Esophagus (tissue), 2 donors: ENCODE data around the gene MYMX. TPM values are rescaled to one million over a fixed set of nuclear protein-coding genes. Genes with fewer than 3 reads are reported as not detected.

Experiments used
- H3K27ac ChIP-seq, 2 donors: one replicate each; pipeline ENCODE4 v1.5.1; 2013; ENCODE audit warnings: low read depth in 2 of 2, mild to moderate bottlenecking in 2 of 2, inconsistent platforms in 1 of 2, low read length in 1 of 2, moderate library complexity in 1 of 2
- H3K27me3 ChIP-seq, 2 donors: one replicate each; pipeline ENCODE4 v1.6.1; 2013; ENCODE audit warnings: low read length in 2 of 2, control low read depth in 1 of 2, mild to moderate bottlenecking in 1 of 2; ENCODE audit not compliant: insufficient read depth in 2 of 2, control insufficient read depth in 1 of 2
- H3K36me3 ChIP-seq, 2 donors: one replicate each; pipeline ENCODE4 v1.6.1; 2013; ENCODE audit warnings: low read length in 1 of 2; ENCODE audit not compliant: control insufficient read depth in 2 of 2, insufficient read depth in 2 of 2
- H3K4me1 ChIP-seq, 2 donors: one replicate each; pipeline ENCODE4 v1.6.1; 2013; ENCODE audit warnings: low read length in 1 of 2; ENCODE audit not compliant: control insufficient read depth in 2 of 2, insufficient read depth in 2 of 2
- H3K4me3 ChIP-seq, 2 donors: one replicate each; pipeline ENCODE4 v1.5.1; 2013; ENCODE audit warnings: low read length in 2 of 2, mild to moderate bottlenecking in 2 of 2, low read depth in 1 of 2, moderate library complexity in 1 of 2
- H3K9me3 ChIP-seq, 2 donors: one replicate each; pipeline ENCODE4 v1.6.1; 2013; ENCODE audit warnings: mild to moderate bottlenecking in 2 of 2, low read depth in 1 of 2, low read length in 1 of 2, moderate library complexity in 1 of 2; ENCODE audit not compliant: control insufficient read depth in 2 of 2, insufficient read depth in 1 of 2
- WGBS, 2 donors: extraction: QIAGEN DNeasy Blood & Tissue Kit; methylation state at CpG; one replicate each; pipeline ENCODE4 v1.1.7; 2013; 5-methylcytosine and 5-hydroxymethylcytosine counted together
- polyA plus RNA-seq, 2 donors: library from polyadenylated mRNA; stranded (reverse); fragments of 200-250 nt; gene quantifications; one replicate each; pipeline ENCODE4 v1.2.3, GENCODE V29; 2013
- donor health status: healthy with polysubstance abuse.
- donor health status: Bipolar disorder and iron deficiency.

The MYMX gene
- polyA plus RNA-seq, 2 donors, result 0.05 TPM; not detected in 1

DNA sequence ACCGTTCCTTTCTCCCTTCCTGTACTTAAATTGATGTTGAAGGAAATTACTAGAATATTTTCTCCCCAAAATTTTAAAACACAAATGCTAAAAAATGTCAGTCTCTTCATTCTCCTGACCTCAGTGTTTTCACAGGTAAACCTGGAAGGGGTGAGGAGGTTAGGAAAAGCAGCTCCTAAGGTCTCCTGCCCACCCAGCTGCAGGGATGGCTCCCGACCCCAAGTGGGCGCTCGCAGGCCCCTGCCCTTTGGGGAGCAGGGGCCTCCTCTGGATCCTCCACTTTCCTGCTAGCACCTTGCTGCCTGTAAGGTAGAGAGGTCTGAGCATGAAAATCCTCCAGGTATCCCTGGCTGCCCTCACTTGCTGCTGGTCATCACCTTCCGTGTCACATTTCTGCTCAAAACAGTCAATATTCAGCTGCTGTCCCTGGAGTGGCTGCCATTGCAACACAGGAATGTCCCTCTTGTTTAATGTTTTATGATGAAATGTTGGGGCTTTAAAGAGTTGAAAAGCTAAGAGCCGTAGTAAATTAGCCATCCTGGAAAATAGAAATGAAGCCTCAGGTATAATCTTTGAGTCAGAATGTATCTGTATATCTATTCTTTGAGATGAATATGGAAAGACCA is 19.3 kb downstream of the MYMX start:
- no peak overlapping the region for H3K27ac ChIP-seq
- H3K36me3 ChIP-seq, result peaks cover 0 to 3% of the 10 kb centered on the region in 2 donors
- H3K4me1 ChIP-seq, result peaks cover 0 to 8% of the 10 kb centered on the region in 2 donors
- no peaks in the 10 kb centered on the region for H3K27me3 ChIP-seq
- H3K9me3 ChIP-seq, result no peaks in the 10 kb centered on the region
- no peak overlapping the region for H3K4me3 ChIP-seq
- WGBS, 2 donors, result 90% methylated on average over 6 of the region's 6 CpGs

DNA sequence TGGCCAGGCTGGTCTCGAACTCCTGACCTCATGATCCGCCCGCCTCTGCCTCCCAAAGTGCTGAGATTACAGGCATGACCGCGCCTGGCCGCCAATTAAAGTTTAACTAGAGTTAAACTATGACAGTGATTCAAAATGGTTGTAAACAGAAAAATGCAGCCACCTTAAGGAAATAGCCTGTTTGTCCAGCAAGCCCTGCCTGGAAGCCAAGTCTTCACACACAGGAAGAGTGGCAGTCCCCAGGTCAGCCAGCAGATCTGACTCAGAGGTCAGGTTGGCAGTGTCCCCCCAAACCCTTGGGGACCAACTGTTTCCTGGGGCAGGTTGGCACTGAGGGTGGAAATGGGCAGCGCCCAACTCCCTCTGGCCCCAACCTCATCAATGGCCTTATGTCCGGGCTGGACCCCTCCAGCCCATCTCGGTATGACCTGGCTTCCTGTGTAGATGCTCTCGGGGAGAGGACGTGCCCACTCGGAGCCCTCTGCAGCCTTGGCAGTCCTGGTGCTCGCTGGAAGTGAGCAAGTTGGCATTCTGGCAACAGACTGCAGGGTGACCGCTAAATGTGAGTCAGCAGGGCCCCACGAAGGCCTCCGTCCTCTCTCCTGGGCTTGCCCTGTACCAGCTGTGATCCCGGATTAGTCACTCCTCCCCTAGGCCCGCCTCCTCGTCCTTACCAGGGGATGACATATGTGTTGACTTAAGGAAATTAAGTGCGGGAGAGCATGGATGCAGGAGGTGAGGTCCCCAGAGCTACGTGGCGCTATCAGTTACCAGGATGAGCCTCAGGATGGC is 20.5 kb downstream of the MYMX start:
- 23 to 27% methylated on average over 22 of the region's 22 CpGs for WGBS, 2 donors
- Histone ChIP-seq H3K27ac (peak overlapping the region; percentile 63 to 96), H3K9me3 (no peaks in the 10 kb centered on the region), H3K4me1 (peaks cover 0 to 8% of the 10 kb centered on the region in 2 donors), H3K36me3 (no peaks in the 10 kb centered on the region), H3K4me3 (peak overlapping the region; percentile 51 to 77), H3K27me3 (no peaks in the 10 kb centered on the region)

DNA sequence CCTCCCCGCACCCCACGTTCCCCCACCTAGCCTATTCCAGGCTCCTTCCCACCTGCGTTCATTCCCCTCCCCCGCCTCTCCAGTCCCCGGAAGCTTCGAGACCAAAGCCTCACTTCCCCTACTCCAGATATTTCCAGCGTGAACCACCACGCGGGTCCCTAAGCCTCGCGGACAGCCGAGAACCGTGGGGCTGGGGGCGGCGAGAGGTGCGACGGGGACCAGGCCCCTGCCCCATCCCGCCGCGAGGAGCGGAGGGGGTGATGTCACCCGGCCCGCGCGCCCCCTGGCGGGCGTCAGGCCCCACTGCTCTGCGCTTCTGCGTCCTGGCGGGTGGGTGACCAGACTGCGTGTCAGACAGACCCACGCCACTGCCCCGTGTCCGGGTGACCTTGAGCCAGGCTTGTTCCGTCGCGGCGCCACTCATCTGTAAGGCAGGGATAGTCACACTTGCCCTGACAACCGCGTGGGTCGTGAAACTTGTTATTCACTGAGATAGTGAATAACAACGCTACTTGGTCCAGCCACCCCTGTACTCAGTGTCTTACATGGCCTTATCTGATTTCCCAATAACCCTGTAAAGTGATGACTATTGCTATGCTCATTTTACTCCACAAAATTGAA is 21.2 kb downstream of the MYMX start:
- 2% methylated on average over 40 to 42 of the region's 42 CpGs for WGBS, 2 donors
- H3K27ac ChIP-seq, result peak overlapping the region; percentile 63 to 96
- no peaks in the 10 kb centered on the region for H3K27me3 ChIP-seq
- H3K4me1 ChIP-seq, result peaks cover 0 to 8% of the 10 kb centered on the region in 2 donors
- H3K4me3 ChIP-seq, result peak overlapping the region; percentile 51 to 77
- no peaks in the 10 kb centered on the region for H3K9me3 ChIP-seq
- H3K36me3 ChIP-seq, result no peaks in the 10 kb centered on the region

DNA sequence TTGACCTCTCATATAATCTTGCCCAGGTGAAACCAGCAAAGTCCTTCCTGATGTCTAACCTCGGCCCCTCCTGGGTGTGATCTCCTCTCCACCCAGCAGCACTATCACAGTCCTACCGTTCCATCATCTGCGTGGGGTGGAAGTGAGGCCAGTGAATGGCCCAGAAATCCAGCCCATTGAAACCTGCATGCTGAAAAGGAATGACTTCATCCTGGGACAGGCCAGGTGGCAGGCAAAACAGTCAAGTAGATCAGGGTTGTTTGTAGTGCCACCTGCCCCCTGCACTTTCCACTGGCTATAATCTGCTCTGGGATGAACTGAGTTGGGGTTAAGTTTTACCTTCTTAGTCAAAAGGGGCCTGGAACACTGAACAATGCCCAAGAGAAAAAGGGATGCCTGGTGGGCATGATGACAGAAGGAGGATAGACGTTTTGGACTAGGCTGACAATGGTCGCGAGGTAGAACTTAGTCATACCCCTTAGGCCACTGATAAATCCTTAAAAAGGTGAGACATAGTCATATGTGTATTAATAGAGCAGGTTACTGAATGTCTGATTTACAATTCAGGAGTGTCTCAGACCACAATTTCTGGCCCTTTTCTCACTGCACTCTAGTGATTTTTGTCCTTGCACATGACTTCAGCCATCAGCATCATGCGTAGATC is 22.1 kb downstream of the MYMX start:
- H3K9me3 ChIP-seq, result no peaks in the 10 kb centered on the region
- peaks cover 0 to 8% of the 10 kb centered on the region in 2 donors for H3K4me1 ChIP-seq
- H3K36me3 ChIP-seq, result no peaks in the 10 kb centered on the region
- H3K27ac ChIP-seq, result peak overlapping the region in 1 of 2 donors; percentile 13
- no peak overlapping the region for H3K4me3 ChIP-seq
- no peaks in the 10 kb centered on the region for H3K27me3 ChIP-seq
- WGBS, 2 donors, result 68 to 71% methylated on average over 7 of the region's 7 CpGs

GRCh38 chr6:44243345-44243744 is 26.6 kb downstream of the MYMX start:
- H3K27me3 ChIP-seq, result no peaks in the 10 kb centered on the region
- WGBS, 2 donors, result 95 to 97% methylated on average over 7 of the region's 7 CpGs
- peaks cover 0 to 4% of the 10 kb centered on the region in 2 donors for H3K4me1 ChIP-seq
- no peak overlapping the region for H3K27ac ChIP-seq
- no peaks in the 10 kb centered on the region for H3K36me3 ChIP-seq
- no peak overlapping the region for H3K4me3 ChIP-seq
- H3K9me3 ChIP-seq, result no peaks in the 10 kb centered on the region

GRCh38 chr6:44245391-44245911 is 28.7 kb downstream of the MYMX start:
- peaks cover 5 to 9% of the 10 kb centered on the region in 2 donors for H3K36me3 ChIP-seq
- 68 to 71% methylated on average over 12 of the region's 12 CpGs for WGBS, 2 donors

DNA sequence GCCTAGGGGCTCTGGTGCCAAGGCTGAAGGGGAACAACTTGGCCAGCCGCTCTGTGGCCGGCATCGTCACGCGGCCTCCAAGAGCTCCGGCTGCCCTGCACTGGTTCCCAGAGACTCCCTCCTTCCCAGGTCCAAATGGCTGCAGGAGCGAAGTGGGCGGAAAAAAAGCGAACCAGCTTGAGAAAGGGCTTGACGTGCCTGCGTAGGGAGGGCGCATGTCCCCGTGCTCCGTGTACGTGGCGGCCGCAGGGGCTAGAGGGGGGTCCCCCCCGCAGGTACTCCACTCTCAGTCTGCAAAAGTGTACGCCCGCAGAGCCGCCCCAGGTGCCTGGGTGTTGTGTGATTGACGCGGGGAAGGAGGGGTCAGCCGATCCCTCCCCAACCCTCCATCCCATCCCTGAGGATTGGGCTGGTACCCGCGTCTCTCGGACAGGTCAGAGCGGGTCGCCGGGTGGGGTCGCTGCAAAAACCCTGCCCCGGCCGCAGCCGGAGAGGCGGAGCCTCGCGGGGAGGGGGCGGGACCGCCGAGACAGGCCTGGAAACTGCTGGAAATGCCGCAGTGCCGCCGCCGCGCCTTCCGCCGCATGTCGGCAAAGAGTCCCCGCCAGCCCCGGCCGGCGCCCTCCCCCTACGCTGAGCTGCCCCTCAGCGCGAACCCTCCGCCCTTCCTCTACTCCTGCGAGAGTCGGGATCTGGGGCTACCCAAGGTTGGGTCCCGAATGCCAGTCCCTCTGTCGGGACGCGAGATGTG is 29.4 kb downstream of the MYMX start:
- peaks cover 0 to 4% of the 10 kb centered on the region in 2 donors for H3K4me1 ChIP-seq
- H3K9me3 ChIP-seq, result no peaks in the 10 kb centered on the region
- H3K36me3 ChIP-seq, result peaks cover 10 to 12% of the 10 kb centered on the region in 2 donors
- WGBS, 2 donors, result 1% methylated on average over 61 to 62 of the region's 62 CpGs
- peak overlapping the region; percentile 97 to 100 for H3K27ac ChIP-seq
- no peaks in the 10 kb centered on the region for H3K27me3 ChIP-seq
- H3K4me3 ChIP-seq, result peak overlapping the region; percentile 67 to 88

More at GRCh38 chr6:44245391-44245911, 28.7 kb downstream of the MYMX start:
- Histone ChIP-seq H3K4me3 (peak overlapping the region; percentile 67 to 88), H3K9me3 (no peaks in the 10 kb centered on the region), H3K27ac (peak overlapping the region; percentile 97 to 100), H3K4me1 (peaks cover 0 to 4% of the 10 kb centered on the region in 2 donors), H3K27me3 (no peaks in the 10 kb centered on the region)

DNA sequence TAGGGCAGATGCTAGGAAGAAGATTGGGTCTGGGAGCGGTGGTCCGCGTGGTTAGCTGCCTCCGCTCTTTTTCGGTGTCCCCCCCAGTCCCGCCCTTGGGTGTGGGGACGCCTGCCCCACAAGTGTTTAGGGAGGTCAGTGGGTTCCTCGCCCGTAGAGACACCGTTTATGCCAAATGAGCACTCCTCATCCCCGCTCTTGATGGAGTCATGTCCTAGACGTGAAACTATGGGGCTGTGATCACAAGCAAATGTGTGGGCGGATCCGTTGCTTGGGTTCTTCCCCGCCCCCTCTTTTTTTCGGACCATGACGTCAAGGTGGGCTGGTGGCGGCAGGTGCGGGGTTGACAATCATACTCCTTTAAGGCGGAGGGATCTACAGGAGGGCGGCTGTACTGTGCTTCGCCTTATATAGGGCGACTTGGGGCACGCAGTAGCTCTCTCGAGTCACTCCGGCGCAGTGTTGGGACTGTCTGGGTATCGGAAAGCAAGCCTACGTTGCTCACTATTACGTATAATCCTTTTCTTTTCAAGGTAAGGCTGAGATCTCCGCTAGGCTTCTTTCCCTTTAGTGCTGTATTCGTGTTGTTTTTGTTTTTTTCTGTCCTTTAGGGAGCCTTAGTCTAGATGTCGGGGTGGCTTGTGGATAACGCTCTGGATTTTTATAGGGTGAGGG is 30.1 kb downstream of the MYMX start, which contains the start of gene HSP90AB1:
Gene HSP90AB1, plus strand, starts transcription at position 439 of the 675 bp plus-strand sequence. CDS start 1,529 bp downstream, outside the sequence.
- H3K36me3 ChIP-seq, result peaks cover 13 to 15% of the 10 kb centered on the region in 2 donors
- H3K9me3 ChIP-seq, result no peaks in the 10 kb centered on the region
- H3K27me3 ChIP-seq, result no peaks in the 10 kb centered on the region
- peak within 1 kb of the TSS; percentile 67 to 88 for H3K4me3 ChIP-seq
- H3K4me1 ChIP-seq, result peaks cover 0 to 4% of the 10 kb centered on the region in 2 donors
- H3K27ac ChIP-seq, result peak within 1 kb of the TSS; percentile 97 to 100
- WGBS, 2 donors, result 0% methylated on average over 34 of the region's 34 CpGs
